Suppressor macrophage treated with lipopolysaccharide for 4 hours (primary cell): ENCODE results near the gene FAHD1.

Experiments
- DNase-seq: peaks from one replicate; pipeline ENCODE4 v3.0.0-alpha.2; 2020

Gene FAHD1

GRCh38 chr16:1826691-1827573 lies at the start of gene FAHD1, which contains the start of gene HAGH:
FAHD1 (plus strand) TSS chr16:1827206; CDS start chr16:1827239, 33 bp downstream.
HAGH (minus strand) TSS chr16:1826825; CDS start chr16:1826787, 38 bp downstream.
- DNase-seq, result peak; percentile 96

GRCh38 chr16:1777375-1778199 lies 49.4 kb upstream of the FAHD1 start:
- no peak for DNase-seq

GRCh38 chr16:1778200-1779179 lies 48.5 kb upstream of the FAHD1 start:
- DNase-seq, result no peak

- DNase-seq, result no peak
Measured at GRCh38 chr16:1779234-1779701, 47.7 kb upstream of the FAHD1 start.

- DNase-seq, result no peak
Measured at GRCh38 chr16:1779741-1780676, 47.0 kb upstream of the FAHD1 start.

GRCh38 chr16:1780677-1781072 lies 46.3 kb upstream of the FAHD1 start:
- no peak for DNase-seq

GRCh38 chr16:1781254-1781653 lies 45.8 kb upstream of the FAHD1 start:
- DNase-seq, result no peak

- DNase-seq, result peak; percentile 29
Measured at GRCh38 chr16:1781758-1782407, 45.1 kb upstream of the FAHD1 start.

GRCh38 chr16:1782408-1783264 lies 44.4 kb upstream of the FAHD1 start, which contains the start of the genes NUBP2 and SPSB3:
NUBP2 (plus strand) TSS chr16:1782960; CDS start chr16:1783021, 61 bp downstream.
SPSB3 (minus strand) TSS chr16:1782571; CDS start chr16:1781483, 1,088 bp downstream.
- DNase-seq, result peak; percentile 100

GRCh38 chr16:1784977-1785845 lies 41.8 kb upstream of the FAHD1 start:
- DNase-seq, result no peak

GRCh38 chr16:1785846-1786170 lies 41.2 kb upstream of the FAHD1 start:
- DNase-seq, result no peak

GRCh38 chr16:1786242-1787055 lies 40.6 kb upstream of the FAHD1 start:
- DNase-seq, result no peak

- DNase-seq, result no peak
Measured at GRCh38 chr16:1787056-1787321, 40.0 kb upstream of the FAHD1 start.

GRCh38 chr16:1787322-1788094 lies 39.5 kb upstream of the FAHD1 start:
- DNase-seq, result no peak

GRCh38 chr16:1788095-1788707 lies 38.8 kb upstream of the FAHD1 start:
- DNase-seq, result no peak

GRCh38 chr16:1788708-1789100 lies 38.3 kb upstream of the FAHD1 start:
- DNase-seq, result no peak

GRCh38 chr16:1789643-1790045 lies 37.4 kb upstream of the FAHD1 start:
- no peak for DNase-seq
